Measurements from ENCODE around the gene KCNG1. TPM values are rescaled to one million over a fixed set of nuclear protein-coding genes. Genes with fewer than 3 reads are reported as not detected.

The KCNG1 gene
- total and polyA plus RNA-seq, 2 of the 13 experiments (the other 11 are each of a cell fraction or from before 2014, with no cell fraction given) = not detected

DNA sequence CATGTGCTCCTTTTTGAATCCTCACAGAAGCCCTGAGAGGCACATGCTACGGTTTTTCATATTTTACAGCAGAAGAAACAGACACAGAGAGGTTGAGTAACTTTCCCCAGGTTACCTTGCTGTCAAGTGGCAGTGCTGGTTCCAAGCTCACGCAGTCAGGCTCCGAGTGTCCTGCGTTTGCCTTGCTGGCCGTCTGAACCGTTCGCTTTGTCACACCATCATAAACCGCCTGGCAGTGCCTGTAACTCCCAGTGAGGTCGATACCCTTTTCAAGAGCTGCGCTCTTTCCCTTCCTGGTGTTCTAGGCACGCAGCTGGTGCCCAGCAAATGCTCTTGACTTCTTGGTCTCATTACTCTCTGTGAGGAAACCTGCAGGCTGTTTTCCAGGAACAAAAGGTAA, 31.3 kb upstream of the KCNG1 start:
- intact Hi-C loops (cut with micrococcal nuclease; ENCODE audit: unreplicated experiment) (no loop called here), in situ Hi-C loops (cut with HindIII; ENCODE audit: extremely low pct_ligation_motif_present, low pct_unique_long_range_greater_than_20kb) (no loop called here)
- Histone ChIP-seq H3K4me3 (replicated peaks in 1 of 3; ENCODE audit: insufficient read depth in 1 of 3, low read depth in 2 of 3, low read length in 3 of 3) (no peak overlapping the region), H2AFZ (ENCODE audit: low read length) (no peak overlapping the region), H3K4me2 (ENCODE audit: low read depth, low read length) (no peak overlapping the region), H3K79me2 (ENCODE audit: insufficient read depth, low read length) (no peaks in the 10 kb centered on the region), H3K9ac (ENCODE audit: insufficient read depth, low read depth, low read length) (no peak overlapping the region), H3K27ac (ENCODE audit: extremely low read length, insufficient read depth, low read length) (no peak overlapping the region), H3K9me3 (ENCODE audit: low read length) (no peaks in the 10 kb centered on the region), H3K36me3 (replicated peaks in 1 of 2; ENCODE audit: control insufficient read depth in 1 of 2, insufficient read depth in 2 of 2, low read length in 2 of 2) (no peaks in the 10 kb centered on the region), H3K27me3 (ENCODE audit: control insufficient read depth in 1 of 2, insufficient read depth in 2 of 2, low read length in 2 of 2) (peaks cover 3 to 28% of the 10 kb centered on the region in 2 experiments; a peak in 2 of 5 replicates), H4K20me1 (ENCODE audit: insufficient read depth, low read length) (no peaks in the 10 kb centered on the region), H3K4me1 (ENCODE audit: insufficient read depth, low read length) (no peaks in the 10 kb centered on the region)
- 6% methylated on average over 11 of the region's 11 CpGs for WGBS (ENCODE audit: low lambda C conversion rate)
- ATAC-seq (0 out of 3 replicates have a peak, but pooled peaks have one; percentile 27), FAIRE-seq (no peak), DNase-seq (ENCODE audit: low spot score) (no peak)
- TF ChIP-seq, protein P1, sequence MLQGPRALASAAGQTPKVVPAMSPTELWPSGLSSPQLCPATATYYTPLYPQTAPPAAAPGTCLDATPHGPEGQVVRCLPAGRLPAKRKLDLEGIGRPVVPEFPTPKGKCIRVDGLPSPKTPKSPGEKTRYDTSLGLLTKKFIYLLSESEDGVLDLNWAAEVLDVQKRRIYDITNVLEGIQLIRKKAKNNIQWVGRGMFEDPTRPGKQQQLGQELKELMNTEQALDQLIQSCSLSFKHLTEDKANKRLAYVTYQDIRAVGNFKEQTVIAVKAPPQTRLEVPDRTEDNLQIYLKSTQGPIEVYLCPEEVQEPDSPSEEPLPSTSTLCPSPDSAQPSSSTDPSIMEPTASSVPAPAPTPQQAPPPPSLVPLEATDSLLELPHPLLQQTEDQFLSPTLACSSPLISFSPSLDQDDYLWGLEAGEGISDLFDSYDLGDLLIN (CRISPR knock-in tag; IDR thresholded peaks at IDR 0.05; ENCODE audit: borderline replicate concordance) = no peak
- TF ChIP-seq, protein P2, sequence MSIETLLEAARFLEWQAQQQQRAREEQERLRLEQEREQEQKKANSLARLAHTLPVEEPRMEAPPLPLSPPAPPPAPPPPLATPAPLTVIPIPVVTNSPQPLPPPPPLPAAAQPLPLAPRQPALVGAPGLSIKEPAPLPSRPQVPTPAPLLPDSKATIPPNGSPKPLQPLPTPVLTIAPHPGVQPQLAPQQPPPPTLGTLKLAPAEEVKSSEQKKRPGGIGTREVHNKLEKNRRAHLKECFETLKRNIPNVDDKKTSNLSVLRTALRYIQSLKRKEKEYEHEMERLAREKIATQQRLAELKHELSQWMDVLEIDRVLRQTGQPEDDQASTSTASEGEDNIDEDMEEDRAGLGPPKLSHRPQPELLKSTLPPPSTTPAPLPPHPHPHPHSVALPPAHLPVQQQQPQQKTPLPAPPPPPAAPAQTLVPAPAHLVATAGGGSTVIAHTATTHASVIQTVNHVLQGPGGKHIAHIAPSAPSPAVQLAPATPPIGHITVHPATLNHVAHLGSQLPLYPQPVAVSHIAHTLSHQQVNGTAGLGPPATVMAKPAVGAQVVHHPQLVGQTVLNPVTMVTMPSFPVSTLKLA (IDR thresholded peaks at IDR 0.05) = peak; percentile 87
- BruUV-seq (replicated peaks) = no TSS peak
- ChIA-PET POLR2A (no interaction called here), CTCF (ENCODE audit: low intra/inter-chr PET ratio, low total read pairs) (no interaction called here)

DNA sequence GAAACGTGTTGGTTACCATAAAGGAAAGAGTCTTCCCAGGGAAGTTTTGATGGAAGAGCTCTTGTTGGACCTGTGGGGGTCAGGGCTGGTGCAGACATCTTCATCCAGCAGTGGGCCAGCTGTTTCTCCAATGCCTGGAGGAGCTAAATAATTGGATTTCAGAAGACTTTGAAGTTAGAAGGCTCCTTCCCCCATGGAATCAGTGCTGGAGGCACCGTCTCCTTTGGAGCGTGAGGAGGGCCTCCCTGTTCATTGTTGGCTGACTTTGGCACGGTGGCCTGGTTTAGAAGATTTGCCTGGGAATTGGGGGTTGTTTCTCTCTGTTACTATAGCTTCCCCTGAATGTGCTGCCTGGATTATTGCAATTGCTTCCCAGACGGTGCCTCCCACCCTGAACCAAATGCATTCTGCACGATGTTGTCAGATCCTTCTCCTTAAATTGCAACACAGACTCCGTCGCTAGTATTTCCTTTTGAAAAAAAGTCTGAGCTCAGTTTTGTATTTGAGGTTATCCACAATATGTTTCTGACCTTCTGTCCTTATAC, 27.7 kb upstream of the KCNG1 start:
- CTCF ChIA-PET (ENCODE audit: low intra/inter-chr PET ratio, low total read pairs) = no interaction called here
- no peaks in the 10 kb centered on the region for H4K20me1 ChIP-seq (ENCODE audit: insufficient read depth, low read length)
- intact Hi-C loops (cut with micrococcal nuclease; ENCODE audit: unreplicated experiment) (no loop called here), in situ Hi-C loops (cut with HindIII; ENCODE audit: extremely low pct_ligation_motif_present, low pct_unique_long_range_greater_than_20kb) (no loop called here)
- no peak overlapping the region for H3K27ac ChIP-seq (ENCODE audit: extremely low read length, insufficient read depth, low read length)
- FAIRE-seq (no peak), ATAC-seq (no peak), DNase-seq (ENCODE audit: low spot score) (no peak)
- no peak overlapping the region for H2AFZ ChIP-seq (ENCODE audit: low read length)
- no peaks in the 10 kb centered on the region for H3K4me1 ChIP-seq (ENCODE audit: insufficient read depth, low read length)
- H3K27me3 ChIP-seq (ENCODE audit: control insufficient read depth in 1 of 2, insufficient read depth in 2 of 2, low read length in 2 of 2) = peaks cover 3 to 22% of the 10 kb centered on the region in 2 experiments; a peak in 1 of 5 replicates
- TF ChIP-seq ZNF253 (CRISPR knock-in tag; IDR thresholded peaks at IDR 0.05; ENCODE audit: borderline replicate concordance) = no peak
- TF ChIP-seq LCORL (IDR thresholded peaks at IDR 0.05) = no peak
- no peak for TF ChIP-seq LCORL (CRISPR knock-in tag; IDR thresholded peaks at IDR 0.05)
- TF ChIP-seq, protein P3, sequence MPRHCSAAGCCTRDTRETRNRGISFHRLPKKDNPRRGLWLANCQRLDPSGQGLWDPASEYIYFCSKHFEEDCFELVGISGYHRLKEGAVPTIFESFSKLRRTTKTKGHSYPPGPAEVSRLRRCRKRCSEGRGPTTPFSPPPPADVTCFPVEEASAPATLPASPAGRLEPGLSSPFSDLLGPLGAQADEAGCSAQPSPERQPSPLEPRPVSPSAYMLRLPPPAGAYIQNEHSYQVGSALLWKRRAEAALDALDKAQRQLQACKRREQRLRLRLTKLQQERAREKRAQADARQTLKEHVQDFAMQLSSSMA (CRISPR knock-in tag; IDR thresholded peaks at IDR 0.05) = no peak
- no peak for TF ChIP-seq RARG (CRISPR knock-in tag; IDR thresholded peaks at IDR 0.05; ENCODE audit: low read depth)
- H3K9ac ChIP-seq (ENCODE audit: insufficient read depth, low read depth, low read length) = no peak overlapping the region
- WGBS (ENCODE audit: low lambda C conversion rate) = 10% methylated on average over 8 of the region's 8 CpGs
- no peak overlapping the region for H3K4me2 ChIP-seq (ENCODE audit: low read depth, low read length)
- H3K4me3 ChIP-seq (replicated peaks in 1 of 3; ENCODE audit: insufficient read depth in 1 of 3, low read depth in 2 of 3, low read length in 3 of 3) = no peak overlapping the region
- POLR2A ChIA-PET = no interaction called here
- H3K79me2 ChIP-seq (ENCODE audit: insufficient read depth, low read length) = no peaks in the 10 kb centered on the region
- H3K36me3 ChIP-seq (replicated peaks in 1 of 2; ENCODE audit: control insufficient read depth in 1 of 2, insufficient read depth in 2 of 2, low read length in 2 of 2) = no peaks in the 10 kb centered on the region
- no TSS peak for BruUV-seq (replicated peaks)
- no peaks in the 10 kb centered on the region for H3K9me3 ChIP-seq (ENCODE audit: low read length)
